Measurements from ENCODE around the gene EME2.

The EME2 gene

DNA sequence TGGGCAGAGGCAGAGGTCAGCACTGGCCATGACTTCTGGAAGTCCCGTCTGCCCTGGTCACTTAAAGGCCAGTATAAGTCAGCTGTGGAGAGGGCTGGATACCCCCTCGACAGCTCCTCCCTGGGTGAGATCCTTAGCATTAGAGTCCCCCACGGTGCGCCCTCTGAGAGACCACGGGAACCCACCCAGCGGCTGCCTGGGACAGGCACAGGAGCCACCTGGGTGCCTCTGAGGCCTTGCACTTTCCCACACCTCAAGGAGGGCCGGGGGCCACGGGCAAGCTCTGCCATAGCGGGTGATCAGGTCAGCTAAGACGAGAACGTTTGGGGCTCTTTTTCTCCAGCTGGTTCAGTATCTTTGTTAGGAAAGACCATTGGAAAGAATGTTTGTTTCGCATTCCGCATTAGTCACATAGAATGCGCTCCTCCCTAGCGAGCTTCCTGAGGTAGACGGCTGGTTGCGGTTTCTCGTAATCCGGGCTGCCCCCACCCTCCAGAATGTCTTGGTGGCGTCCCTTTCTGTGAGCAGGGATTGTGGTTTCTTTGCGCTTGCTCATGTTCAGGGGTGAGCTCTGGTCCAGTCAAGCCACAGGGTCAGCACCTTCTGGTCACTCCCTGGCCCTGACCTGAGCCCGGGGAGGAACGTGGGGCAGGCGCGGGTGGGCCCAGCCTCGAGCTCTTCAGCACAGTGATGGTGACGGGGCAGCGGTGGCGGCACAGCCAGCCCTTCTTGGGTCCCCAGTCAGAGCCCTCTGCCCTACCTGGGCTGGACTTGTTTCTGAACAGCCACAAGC is 26.5 kb upstream of the EME2 start:
- no peak for DNase-seq

DNA sequence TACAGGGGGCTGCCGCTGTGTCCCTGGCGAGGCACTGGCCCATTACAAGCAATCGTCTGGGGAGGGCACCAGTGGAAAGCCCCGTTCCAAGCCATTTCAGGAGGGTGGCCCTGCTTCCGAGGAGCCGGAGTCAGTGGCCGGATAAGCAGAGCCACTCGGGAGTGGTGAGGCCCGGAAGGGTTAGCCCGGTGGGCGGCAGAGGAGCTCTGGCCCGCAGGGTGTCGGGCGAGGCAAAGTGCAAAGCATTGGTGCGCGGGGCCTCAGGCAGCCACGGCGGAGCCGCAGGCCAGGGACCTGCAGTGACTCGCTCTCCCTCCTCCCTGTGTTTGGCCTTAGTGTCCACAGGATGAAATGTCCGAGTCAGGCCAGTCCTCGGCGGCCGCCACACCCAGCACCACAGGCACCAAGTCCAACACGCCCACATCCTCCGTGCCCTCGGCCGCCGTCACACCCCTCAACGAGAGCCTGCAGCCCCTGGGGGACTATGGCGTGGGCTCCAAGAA is 25.9 kb upstream of the EME2 start:
- DNase-seq = no peak

DNA sequence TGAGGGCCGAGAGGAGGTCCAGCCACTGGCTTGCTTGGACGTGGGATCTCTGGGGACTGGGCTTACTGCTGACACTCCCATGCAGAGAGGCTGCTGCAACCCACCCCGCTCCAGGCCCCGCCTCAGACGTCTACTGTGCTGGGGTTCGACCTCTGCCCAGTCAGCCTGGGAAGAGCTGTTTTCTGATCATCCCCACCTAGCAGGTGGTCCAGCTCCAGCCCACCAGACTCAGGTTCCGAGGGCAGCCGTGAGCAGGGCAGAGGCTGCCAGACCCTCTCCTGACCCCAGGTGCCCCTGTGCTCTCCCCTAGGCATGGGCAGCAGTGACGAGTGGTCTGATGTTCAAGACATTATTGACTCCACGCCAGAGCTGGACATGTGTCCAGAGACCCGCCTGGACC is 24.7 kb upstream of the EME2 start:
- no peak for DNase-seq

DNA sequence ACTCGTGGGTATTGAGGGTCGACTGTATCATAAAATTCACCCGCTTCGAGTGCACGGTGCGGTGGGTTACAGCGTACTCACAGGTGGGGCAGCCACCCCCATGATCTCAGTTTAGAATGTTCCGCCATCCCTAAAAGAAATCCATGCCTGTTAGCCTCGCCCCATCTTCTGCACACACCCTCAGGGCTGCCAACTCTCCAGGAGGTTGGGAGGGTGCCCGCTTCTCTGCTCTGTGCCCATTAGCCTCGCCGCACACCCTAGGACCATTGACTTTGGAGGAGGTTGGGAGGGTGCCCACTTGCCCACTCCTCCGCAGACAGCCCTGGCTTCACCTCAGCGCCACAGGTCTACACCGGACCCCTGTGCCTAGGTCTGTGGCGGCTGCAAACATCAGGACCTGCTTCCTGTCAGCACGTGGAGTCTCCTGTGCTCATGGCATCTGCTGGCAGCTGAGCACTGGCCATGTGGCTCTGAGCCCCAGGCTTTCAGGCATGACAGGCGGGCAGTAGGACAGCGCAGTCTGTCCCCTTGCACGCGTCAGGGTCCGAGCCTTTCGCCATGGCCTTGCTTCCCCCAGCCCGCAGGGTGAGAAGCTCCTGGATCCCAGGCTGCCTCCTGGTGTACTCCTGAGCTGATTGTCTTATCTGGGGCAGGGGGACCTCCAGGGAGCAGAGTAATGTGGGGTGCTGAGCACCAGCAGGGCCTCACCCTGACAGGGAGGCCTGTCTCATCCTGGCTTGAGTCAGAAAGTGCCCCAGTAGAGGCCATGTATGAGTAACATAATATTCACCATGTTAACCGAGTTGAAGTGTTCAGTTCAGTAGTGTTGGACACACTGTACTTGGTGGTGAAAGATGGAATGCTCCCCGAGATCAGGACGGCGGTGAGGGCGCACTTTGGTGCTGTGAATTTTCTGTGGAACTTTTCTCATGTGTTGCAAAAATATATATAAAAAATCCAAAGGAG is 23.2 kb upstream of the EME2 start:
- DNase-seq = no peak

DNA sequence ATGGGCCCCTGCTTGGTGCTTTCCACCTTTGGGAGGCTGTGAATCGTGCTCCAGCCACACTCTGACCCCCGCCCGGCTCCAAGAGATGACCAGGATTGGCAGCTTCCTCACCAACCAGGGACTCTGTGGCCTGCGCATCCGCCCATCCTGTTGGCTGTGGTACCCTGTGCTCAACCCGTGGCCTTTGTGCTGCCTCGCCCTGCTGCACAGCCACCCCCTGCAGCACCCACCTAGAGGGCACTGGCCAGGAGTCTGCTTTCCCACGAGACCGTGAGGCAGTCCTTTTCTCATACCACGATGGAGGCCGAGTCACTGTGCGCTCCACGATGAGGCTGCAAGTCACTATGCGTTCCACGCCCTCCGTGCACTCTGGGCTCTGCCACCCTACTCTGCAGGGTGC is 20.7 kb upstream of the EME2 start:
- no peak for DNase-seq

DNA sequence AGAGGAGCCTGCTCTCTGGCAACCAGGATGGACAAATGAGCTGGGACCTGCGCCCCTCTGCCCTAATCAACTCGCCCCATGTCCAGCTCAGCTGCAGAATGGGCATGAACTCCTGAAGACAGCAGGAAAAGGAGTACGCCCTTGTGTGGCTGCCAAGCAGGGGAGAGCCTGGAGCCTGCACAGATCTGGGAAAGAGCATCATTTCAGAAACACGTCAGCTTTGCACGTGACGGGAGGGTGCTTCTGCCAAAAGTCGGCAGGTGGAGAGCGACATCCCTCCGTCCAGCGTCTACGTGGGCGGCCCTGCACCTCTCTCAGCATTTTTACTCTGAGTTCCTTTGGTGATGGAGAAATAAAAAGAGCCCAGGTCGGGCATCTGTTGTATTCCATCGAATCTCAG is 19.8 kb upstream of the EME2 start:
- DNase-seq = no peak

DNA sequence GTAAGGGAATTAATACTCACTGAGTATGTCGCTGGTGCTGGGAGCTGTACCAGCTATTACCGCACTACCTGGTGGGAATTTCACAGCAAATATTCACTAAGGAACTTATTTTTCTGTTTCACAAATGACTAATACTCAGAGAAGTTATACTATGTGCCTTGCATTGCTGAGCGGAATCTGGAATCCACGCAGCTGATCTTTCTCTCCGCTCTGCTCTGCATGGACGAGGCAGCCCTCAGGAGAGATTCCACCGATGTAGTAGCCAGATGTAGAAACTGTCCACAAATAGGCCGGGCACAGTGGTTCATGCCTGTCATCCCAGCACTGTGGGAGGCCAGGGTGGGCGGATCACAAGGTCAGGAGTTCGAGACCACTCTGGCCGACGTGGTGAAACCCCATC is 18.4 kb upstream of the EME2 start:
- DNase-seq = no peak

DNA sequence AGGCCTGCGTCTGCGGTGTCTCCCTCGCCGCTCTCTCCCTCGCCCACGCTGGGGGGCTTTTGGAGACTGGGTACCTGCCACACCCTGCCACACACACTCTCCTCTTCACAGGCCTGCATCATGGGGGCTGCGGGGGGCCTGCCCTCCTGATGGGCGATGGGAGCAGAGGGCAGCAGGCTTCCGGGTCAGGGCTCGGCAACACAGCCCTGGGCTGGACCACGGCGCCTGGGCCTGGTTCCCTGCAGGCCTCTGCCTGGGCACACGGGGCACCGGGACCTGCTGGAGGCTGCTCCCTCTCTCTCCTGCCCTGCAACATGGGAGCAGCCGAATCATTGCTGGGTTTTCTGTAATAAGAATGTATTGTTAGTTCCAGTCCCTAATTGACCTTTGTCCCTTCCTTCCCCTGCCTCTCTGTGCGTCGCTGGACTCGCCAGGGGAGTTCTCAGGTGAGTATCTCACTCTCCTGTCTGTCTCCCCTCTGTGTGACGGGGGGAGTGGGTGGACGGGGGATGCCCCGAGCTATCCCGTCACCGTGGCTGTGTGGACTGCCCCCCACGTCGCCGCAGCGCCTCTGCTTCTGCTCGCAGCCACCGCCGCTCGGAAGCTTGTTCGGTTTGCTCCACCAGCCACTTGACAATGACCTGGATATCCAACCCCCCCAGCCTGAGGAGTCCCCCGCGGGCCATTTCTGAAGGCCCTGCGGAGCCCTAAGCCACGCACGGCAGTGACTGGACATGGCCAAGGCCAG is 14.7 kb upstream of the EME2 start:
- no peak for DNase-seq

DNA sequence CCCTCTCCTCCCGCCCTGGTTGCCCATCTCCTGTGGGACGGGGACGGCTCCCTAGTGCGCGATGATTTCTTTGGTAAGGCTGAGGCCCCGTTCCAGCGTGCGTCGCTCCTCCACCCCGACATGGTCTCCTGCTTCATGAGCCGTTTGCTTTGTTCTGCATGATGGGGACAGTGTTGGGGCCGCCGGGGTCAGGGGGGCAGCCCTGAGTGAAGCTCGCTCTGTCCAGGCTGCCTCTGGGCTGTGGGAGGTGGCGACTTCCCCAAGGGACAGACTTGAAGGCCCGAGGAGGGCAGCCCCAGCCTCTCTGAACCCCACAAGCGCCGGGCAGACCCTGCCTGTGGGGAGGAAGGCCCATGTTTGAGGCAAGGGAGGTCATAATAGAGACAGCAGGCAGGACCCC is 13.7 kb upstream of the EME2 start:
- no peak for DNase-seq

DNA sequence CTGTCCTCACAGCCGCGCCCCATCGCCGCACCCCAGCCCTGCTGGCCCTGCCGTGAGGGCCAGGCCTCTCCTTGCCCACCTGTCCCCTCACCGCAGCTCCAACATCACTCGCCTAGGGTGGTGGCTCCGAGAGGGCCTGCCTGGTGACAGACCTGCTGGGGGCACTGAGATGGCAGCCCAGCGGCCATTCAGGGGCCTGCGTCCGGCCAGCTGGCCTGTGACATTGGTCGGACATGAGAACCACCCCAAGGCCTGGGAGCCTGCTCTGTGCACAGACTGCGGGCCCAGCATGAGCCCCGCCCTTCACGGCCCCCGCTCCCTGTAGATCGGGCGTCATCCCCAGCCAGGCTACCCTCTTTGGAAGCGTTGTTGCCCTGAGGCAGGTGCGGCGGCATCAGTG is 13.1 kb upstream of the EME2 start:
- no peak for DNase-seq

DNA sequence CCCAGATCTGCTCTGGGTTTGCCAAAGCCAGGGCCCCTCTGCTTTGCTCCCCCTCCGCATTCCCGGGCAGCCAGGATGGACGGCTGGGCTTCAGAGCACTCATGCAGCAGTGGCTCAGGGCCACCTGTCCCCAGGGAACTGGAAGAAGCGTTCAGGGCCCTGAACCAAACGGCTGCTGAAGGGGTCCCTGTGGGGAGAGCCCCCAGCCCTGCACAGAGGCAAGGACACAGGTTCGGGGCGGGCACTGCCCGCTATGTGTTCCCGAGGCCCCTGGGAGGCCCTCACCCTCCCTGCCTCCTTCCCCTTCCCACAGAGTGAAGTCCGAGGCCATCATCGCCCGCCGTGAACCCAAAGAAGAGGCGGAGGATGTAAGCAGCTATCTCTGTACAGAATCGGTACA is 11.7 kb upstream of the EME2 start:
- no peak for DNase-seq

DNA sequence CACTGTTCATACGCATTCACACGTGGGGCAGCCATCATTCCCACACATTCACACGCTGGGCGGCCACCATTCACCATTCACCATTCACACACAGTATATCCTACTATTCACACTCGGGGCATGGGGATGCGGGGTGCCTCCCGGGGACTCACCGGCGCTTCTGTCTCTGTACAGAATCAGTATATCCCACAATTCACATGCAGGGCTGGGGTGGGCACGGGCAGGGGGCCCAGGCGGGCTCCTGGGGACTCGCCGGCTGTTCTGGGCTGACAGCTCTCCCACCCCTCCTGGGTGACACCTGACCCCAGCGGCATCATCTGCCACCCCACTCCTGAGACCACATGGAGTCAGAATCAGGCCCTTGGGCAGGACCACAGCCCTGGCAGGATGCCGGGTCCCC is 10.9 kb upstream of the EME2 start:
- DNase-seq = no peak

DNA sequence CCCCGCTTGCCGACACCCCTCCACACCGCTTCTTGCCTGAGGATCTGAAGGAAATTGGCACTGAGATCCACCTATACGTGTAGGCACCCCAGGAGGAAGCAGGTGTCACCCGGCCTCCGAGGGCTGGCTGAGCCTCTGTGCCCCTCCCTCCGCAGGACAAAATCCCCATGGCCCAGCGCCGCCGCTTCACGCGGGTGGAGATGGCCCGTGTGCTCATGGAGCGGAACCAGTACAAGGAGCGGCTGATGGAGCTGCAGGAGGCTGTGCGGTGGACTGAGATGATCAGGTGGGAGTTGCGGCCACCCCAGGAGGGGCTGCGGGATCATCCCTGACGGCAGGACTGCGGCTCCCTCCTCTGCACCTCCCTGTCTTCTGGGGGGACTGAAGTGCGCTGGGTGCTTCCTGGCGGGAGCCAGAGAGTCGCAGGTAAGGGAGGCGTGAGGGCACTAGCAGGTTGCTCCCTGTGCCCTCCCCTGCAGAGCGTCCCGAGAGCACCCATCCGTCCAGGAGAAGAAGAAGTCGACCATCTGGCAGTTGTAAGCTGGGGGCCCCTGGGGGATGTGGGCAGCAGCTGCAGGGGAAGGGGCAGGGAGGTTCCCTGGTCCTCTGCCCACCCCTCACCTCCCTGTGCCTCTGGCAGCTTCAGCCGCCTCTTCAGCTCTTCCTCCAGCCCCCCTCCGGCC is 10.3 kb upstream of the EME2 start:
- no peak for DNase-seq

DNA sequence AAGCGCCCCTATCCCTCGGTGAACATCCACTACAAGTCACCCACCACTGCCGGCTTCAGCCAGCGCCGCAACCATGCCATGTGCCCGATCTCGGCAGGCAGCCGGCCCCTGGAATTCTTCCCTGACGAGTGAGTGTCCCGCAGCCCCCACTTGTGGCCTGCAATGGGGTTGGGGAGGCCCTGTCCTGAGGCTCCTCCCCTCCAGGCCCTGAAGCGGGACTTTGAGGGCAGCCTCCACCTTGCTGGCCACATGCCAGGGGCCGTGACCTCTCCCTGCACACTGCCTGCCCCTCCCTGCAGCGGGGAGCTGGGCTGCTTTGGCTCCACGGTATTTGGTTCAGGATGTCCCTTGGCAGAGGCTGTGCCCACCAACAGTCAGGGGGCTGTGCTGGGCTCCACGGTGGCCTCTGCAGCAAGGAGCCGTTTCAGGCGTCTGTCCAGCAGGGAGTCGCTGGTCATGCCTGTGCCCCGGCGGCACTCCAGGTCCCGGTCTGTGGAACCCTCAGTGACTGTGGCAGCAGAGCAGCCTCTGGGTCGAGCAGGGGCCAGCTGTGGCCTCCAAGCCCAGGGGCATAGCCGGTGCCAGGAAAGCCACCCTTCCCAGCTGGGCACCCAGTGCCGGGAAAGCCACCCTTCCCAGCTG is 9.6 kb upstream of the EME2 start:
- no peak for DNase-seq

DNA sequence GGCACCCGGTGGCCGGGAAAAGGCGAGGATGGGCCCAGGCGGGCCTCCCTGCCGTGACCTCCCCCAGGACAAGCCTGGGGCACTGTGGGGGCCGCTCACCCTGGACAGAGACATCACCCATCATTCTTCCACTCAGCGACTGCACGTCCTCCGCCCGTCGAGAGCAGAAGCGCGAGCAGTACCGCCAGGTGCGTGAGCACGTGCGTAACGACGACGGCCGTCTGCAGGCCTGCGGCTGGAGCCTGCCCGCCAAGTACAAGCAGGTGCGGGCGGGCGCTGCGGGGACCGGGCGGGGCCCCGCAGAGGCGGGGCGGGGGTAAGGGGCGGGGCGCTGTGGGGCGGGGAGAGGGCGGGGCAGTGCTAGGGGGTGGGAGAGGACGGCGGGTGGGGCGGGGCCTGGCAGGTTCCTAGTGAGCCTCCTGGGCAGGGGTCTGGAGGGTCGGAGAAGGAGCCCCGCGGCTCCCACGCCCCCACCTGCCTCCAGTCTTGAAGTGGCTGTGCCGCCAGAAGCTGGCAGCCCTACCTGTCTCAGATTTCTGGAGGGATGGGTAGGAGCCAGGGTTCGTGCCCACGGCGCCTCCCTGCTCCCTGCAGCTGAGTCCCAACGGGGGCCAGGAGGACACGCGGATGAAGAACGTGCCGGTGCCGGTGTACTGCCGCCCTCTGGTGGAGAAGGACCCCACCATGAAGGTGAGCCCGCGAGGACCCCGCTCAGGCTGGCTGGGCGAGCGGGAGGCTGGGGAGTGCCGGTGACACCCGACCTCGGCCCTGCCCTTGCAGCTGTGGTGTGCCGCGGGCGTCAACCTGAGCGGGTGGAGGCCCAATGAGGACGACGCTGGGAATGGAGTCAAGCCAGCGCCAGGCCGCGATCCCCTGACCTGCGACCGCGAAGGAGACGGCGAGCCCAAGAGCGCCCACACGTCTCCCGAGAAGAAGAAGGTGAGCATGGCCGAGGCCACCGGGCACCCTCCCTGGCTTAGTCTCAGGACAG is 8.8 kb upstream of the EME2 start:
- no peak for DNase-seq

DNA sequence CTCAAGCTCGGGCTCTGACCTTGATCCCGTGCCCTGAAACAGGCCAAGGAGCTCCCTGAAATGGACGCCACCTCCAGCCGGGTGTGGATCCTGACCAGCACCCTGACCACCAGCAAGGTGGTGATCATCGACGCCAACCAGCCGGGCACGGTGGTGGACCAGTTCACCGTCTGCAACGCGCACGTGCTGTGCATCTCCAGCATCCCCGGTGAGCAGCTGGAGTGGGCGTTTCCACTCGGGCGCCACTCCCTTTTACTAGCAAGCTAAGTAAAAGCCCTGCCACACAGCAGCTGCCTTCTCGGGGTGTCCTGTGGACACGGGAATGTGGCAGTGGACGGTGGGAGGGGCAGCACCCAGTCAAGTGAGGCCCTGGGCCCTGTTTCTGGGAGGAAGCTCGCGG is 7.6 kb upstream of the EME2 start:
- DNase-seq = no peak

DNA sequence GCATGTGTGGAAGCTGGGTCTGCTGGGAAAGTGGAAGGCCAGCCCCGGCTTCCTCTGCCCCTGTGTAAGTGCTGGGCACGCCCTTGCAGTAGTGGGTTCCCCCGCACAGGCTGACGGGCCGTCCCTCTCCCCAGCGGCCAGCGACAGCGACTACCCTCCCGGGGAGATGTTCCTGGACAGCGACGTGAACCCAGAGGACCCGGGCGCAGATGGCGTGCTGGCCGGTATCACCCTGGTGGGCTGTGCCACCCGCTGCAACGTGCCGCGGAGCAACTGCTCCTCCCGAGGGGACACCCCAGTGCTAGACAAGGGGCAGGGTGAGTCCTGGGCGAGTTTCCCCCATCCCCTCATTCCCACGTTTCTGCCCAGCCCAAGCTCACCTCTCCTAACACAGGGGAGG is 6.8 kb upstream of the EME2 start:
- no peak for DNase-seq

DNA sequence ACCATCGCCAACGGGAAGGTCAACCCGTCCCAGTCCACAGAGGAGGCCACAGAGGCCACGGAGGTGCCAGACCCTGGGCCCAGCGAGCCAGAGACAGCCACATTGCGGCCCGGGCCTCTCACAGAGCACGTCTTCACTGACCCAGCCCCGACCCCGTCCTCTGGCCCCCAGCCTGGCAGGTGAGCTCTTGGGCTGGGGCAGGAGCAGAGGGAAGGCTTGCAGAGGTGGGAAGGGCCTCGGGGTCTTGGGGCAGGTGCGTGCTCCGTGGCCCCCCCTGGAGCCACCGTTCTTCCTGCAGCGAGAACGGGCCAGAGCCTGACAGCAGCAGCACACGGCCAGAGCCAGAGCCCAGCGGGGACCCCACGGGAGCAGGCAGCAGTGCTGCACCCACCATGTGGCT is 6.4 kb upstream of the EME2 start:
- DNase-seq = no peak

DNA sequence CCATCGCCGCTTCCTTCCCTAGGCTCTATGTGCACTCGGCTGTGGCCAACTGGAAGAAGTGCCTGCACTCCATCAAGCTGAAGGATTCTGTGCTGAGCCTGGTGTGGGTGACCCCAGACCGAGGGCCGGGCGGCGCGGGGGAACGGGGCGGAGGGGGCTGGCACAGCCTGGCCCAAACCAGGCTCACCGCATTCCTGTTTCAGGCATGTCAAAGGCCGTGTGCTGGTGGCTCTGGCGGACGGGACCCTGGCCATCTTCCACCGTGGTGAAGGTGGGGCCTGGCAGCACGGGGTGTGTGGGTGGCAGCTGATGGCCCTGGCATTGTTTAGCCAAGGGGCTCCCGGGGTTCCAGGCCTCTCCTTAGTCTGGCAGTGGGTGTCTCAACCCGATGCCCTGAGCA is 5.9 kb upstream of the EME2 start:
- DNase-seq = no peak

DNA sequence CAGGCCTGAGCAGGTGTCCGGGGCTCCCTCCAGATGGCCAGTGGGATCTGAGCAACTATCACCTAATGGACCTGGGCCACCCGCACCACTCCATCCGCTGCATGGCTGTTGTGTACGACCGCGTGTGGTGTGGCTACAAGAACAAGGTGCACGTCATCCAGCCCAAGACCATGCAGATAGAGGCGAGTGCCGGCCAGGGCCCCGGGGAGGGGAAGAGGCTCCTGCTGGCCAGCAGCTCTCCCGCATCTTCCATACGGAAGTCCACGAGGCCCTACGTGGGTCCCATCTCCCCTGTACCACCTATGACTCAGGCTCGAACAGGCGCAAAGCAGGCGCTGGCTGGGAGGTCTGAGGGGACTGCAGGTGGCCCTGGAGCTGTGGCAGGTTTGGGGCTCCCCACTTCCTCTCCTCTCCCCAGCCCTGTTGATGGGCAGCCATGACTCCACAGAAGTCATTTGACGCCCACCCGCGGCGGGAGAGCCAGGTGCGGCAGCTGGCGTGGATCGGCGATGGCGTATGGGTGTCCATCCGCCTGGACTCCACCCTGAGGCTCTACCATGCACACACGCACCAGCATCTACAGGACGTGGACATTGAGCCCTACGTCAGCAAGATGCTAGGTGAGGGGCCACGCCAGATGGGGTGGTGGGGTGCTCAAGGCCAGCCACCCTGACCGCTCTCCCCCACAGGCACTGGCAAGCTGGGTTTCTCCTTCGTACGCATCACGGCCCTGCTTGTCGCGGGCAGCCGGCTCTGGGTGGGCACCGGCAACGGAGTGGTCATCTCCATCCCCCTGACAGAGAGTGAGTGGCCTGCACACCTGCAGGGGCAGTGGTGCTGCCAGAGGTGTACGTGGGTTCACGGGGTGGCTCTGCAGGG is 5.3 kb upstream of the EME2 start:
- no peak for DNase-seq

All from NCI-H1417 treated with DMSO at 0.1 percent for 48 hours (cell line).